Measurements from ENCODE around the gene CORIN. TPM values are rescaled to one million over a fixed set of nuclear protein-coding genes. Genes with fewer than 3 reads are reported as not detected.
"Not testable (repeated sequence)": the region's sequence is repeated elsewhere in the genome, so short reads cannot be mapped to it uniquely, and the experiment has no call there.

The CORIN gene
- polyA plus RNA-seq, 1 of the 3 experiments (the other 2 are of a cell fraction): 1.1 TPM

GRCh38 chr4:47711646-47712045, 126.2 kb downstream of the CORIN start:
- Histone ChIP-seq H2AFZ (ENCODE audit: low read depth) (no peak overlapping the region), H3F3A (replicated peaks; ENCODE audit: insufficient read depth) (no peaks in the 10 kb centered on the region), H3K4me3 (ENCODE audit: low read depth in 2 of 2, low read length in 1 of 2) (no peak overlapping the region), H3K27me3 (ENCODE audit: insufficient read depth) (0 out of 2 replicates have a peak, but pooled peaks cover 6% of the 10 kb centered on the region), H3K36me3 (replicated peaks in 1 of 2; ENCODE audit: control insufficient read depth in 1 of 2, insufficient read depth in 2 of 2, low read length in 1 of 2) (no peaks in the 10 kb centered on the region), H3K27ac (ENCODE audit: low read depth in 2 of 2, low read length in 1 of 2) (no peak overlapping the region), H4K20me1 (ENCODE audit: insufficient read depth) (no peaks in the 10 kb centered on the region), H3K9ac (no peak overlapping the region), H3K4me1 (ENCODE audit: control insufficient read depth in 1 of 2, insufficient read depth in 2 of 2, low read depth in 1 of 2, low read length in 1 of 2) (no peaks in the 10 kb centered on the region; a peak in 1 of 4 replicates), H3K9me3 (no peaks in the 10 kb centered on the region), H3K9me2 (no peaks in the 10 kb centered on the region), H3K79me2 (ENCODE audit: insufficient read depth) (no peaks in the 10 kb centered on the region), H3K4me2 (no peak overlapping the region)
- WGBS (ENCODE audit: low lambda C conversion rate): 72% methylated on average over 3 of the region's 3 CpGs
- ChIA-PET CTCF (interaction anchor here (0.6 to 21.9 kb wide), 3 partner anchors 25 to 127 kb away, joined by 3 to 417 read pairs (median 4); partner anchors contain the start of gene CORIN), POLR2A (no interaction called here)
- no peak for DNase-seq
- TF ChIP-seq FOSL2 (IDR thresholded peaks at IDR 0.05; ENCODE audit: borderline replicate concordance, low read depth) (no peak), RCOR1 (IDR thresholded peaks at IDR 0.05; ENCODE audit: low read length) (no peak), TAF1 (IDR thresholded peaks at IDR 0.05; ENCODE audit: borderline replicate concordance, low read depth, low read length) (no peak), JUND (IDR thresholded peaks at IDR 0.05) (no peak), NFIC (IDR thresholded peaks at IDR 0.05; ENCODE audit: borderline replicate concordance) (no peak)

GRCh38 chr4:47711183-47711582, 126.7 kb downstream of the CORIN start:
- TF ChIP-seq GABPA (IDR thresholded peaks at IDR 0.05; ENCODE audit: low read depth): no peak
- TF ChIP-seq MXI1 (IDR thresholded peaks at IDR 0.05; ENCODE audit: low read depth, low read length): no peak
- no peaks in the 10 kb centered on the region for H3F3A ChIP-seq (replicated peaks; ENCODE audit: insufficient read depth)
- H3K27ac ChIP-seq (ENCODE audit: low read depth in 2 of 2, low read length in 1 of 2): no peak overlapping the region
- H3K9me2 ChIP-seq: no peaks in the 10 kb centered on the region
- no peak overlapping the region for H3K9ac ChIP-seq
- WGBS (ENCODE audit: low lambda C conversion rate): 96% methylated on average over 4 of the region's 4 CpGs
- H3K4me2 ChIP-seq: no peak overlapping the region
- POLR2A ChIA-PET: no interaction called here
- no peak overlapping the region for H3K4me3 ChIP-seq (ENCODE audit: low read depth in 2 of 2, low read length in 1 of 2)
- H3K27me3 ChIP-seq (ENCODE audit: insufficient read depth): 0 out of 2 replicates have a peak, but pooled peaks cover 6% of the 10 kb centered on the region
- no peak for DNase-seq
- CTCF ChIA-PET: interaction anchor here (1.7 to 21.9 kb wide), 2 partner anchors 42 to 127 kb away, joined by 4 to 417 read pairs; partner anchors contain the start of gene CORIN
- no peaks in the 10 kb centered on the region for H3K9me3 ChIP-seq
- no peak overlapping the region for H2AFZ ChIP-seq (ENCODE audit: low read depth)
- H3K4me1 ChIP-seq (ENCODE audit: control insufficient read depth in 1 of 2, insufficient read depth in 2 of 2, low read depth in 1 of 2, low read length in 1 of 2): no peaks in the 10 kb centered on the region; a peak in 2 of 4 replicates
- no peaks in the 10 kb centered on the region for H3K79me2 ChIP-seq (ENCODE audit: insufficient read depth)
- H4K20me1 ChIP-seq (ENCODE audit: insufficient read depth): no peaks in the 10 kb centered on the region
- no peaks in the 10 kb centered on the region for H3K36me3 ChIP-seq (replicated peaks in 1 of 2; ENCODE audit: control insufficient read depth in 1 of 2, insufficient read depth in 2 of 2, low read length in 1 of 2)

- H3K4me1 ChIP-seq (ENCODE audit: control insufficient read depth in 1 of 2, insufficient read depth in 2 of 2, low read depth in 1 of 2, low read length in 1 of 2); H3F3A ChIP-seq (replicated peaks; ENCODE audit: insufficient read depth); POLR2A ChIA-PET; H3K27me3 ChIP-seq (ENCODE audit: insufficient read depth); H3K36me3 ChIP-seq (replicated peaks in 1 of 2; ENCODE audit: control insufficient read depth in 1 of 2, insufficient read depth in 2 of 2, low read length in 1 of 2); DNase-seq; H4K20me1 ChIP-seq (ENCODE audit: insufficient read depth); H2AFZ ChIP-seq (ENCODE audit: low read depth); H3K9me3 ChIP-seq; H3K9ac ChIP-seq; H3K4me2 ChIP-seq; H3K9me2 ChIP-seq; H3K4me3 ChIP-seq (ENCODE audit: low read depth in 2 of 2, low read length in 1 of 2); H3K27ac ChIP-seq (ENCODE audit: low read depth in 2 of 2, low read length in 1 of 2); H3K79me2 ChIP-seq (ENCODE audit: insufficient read depth): not testable (repeated sequence)
- WGBS (ENCODE audit: low lambda C conversion rate): 99% methylated on average over 13 of the region's 18 CpGs
- CTCF ChIA-PET: interaction anchor here (0.8 to 21.9 kb wide), 30 partner anchors 9 to 433 kb away, joined by 3 to 417 read pairs (median 6); partner anchors contain the start of gene CORIN
These were observed 131.5 kb downstream of the CORIN start for GRCh38 chr4:47706352-47706751.

Measured in SK-N-SH (cell line).